GM12878 (cell line): ENCODE results near the gene DOCK2.

Source experiments
- ATF7 ChIP-seq: fragments of 450-650 bp; IDR thresholded peaks from 2 replicates; pipeline ENCODE4 v1.6.1; 2016; ENCODE audit warnings: low read depth, mild to moderate bottlenecking
- CTCF ChIP-seq, 3 experiments: IDR thresholded peaks in 2 of 3; conservative IDR thresholded peaks in 1 of 3; 2 replicates each; pipeline ENCODE4 v1.5.1; 2011; ENCODE audit warnings: low read depth in 3 of 3, low read length in 3 of 3, mild to moderate bottlenecking in 3 of 3, control low read depth in 2 of 3, moderate library complexity in 2 of 3, inconsistent platforms in 1 of 3, mixed read lengths in 1 of 3; ENCODE audit not compliant: control insufficient read depth in 2 of 3, insufficient read depth in 1 of 3; ENCODE audit errors: extremely low read depth in 1 of 3
- NR2C2 ChIP-seq: IDR thresholded peaks from 2 replicates; pipeline ENCODE4 v1.6.1; 2011; ENCODE audit warnings: borderline replicate concordance, low read depth; ENCODE audit not compliant: control insufficient read depth, insufficient read length
- PKNOX1 ChIP-seq: fragments of 450-650 bp; IDR thresholded peaks from 2 replicates; pipeline ENCODE4 v1.6.1; 2016; ENCODE audit warnings: mild to moderate bottlenecking
- RAD51 ChIP-seq: fragments of 450-650 bp; IDR thresholded peaks from 2 replicates; pipeline ENCODE4 v1.6.1; 2016; ENCODE audit warnings: moderate library complexity, mild to moderate bottlenecking, inconsistent platforms
- RBBP5 ChIP-seq: fragments of 200-600 bp; sonication (generic); conservative IDR thresholded peaks from 2 replicates; pipeline ENCODE4 v1.6.1; 2016
- RUNX3 ChIP-seq: IDR thresholded peaks from 2 replicates; pipeline ENCODE4 v1.6.1; 2012; ENCODE audit warnings: low read length, inconsistent platforms
- ZBTB4 ChIP-seq: fragments of 450-650 bp; formaldehyde crosslinking; IDR thresholded peaks from 2 replicates; pipeline ENCODE4 v1.4.0; 2022; ENCODE audit warnings: mild to moderate bottlenecking, moderate library complexity

- TF ChIP-seq CTCF (IDR thresholded peaks at IDR 0.05 in 2 of 3, conservative IDR thresholded peaks at IDR 0.05 in 1 of 3; ENCODE audit: control insufficient read depth in 2 of 3, extremely low read depth in 1 of 3, insufficient read depth in 1 of 3, low read depth in 3 of 3, low read length in 3 of 3) (no peak), RBBP5 (no peak), PKNOX1 (no peak), ATF7 (no peak), RUNX3 (no peak), RAD51 (no peak), NR2C2 (no peak), ZBTB4 (CRISPR knock-in tag) (no peak)
Observed at GRCh38 chr5:169811680-169812079, 174.6 kb downstream of the DOCK2 start.
